C4-2B (cell line): ENCODE measurements around the gene OPCML.

Experiments
- H3K27ac ChIP-seq: fragments of 450-650 bp; 2 replicates; pipeline ENCODE4 v1.5.1; 2017
- CTCF ChIP-seq: fragments of 450-650 bp; conservative IDR thresholded peaks from 2 replicates; pipeline ENCODE4 v1.5.1; 2017; ENCODE audit warnings: mild to moderate bottlenecking
- ZFX ChIP-seq: fragments of 450-650 bp; IDR thresholded peaks from 2 replicates; pipeline ENCODE4 v1.6.1; 2017

The OPCML gene

GRCh38 chr11:132721526-132721925, 810.8 kb downstream of the OPCML start:
- TF ChIP-seq ZFX (no peak), CTCF (no peak)

GRCh38 chr11:132719684-132720083, 812.6 kb downstream of the OPCML start:
- TF ChIP-seq CTCF: no peak
- no peak for TF ChIP-seq ZFX
- H3K27ac ChIP-seq: no peak overlapping the region

More at GRCh38 chr11:132721526-132721925, 810.8 kb downstream of the OPCML start:
- no peak overlapping the region for H3K27ac ChIP-seq

GRCh38 chr11:132718711-132719671, 813.3 kb downstream of the OPCML start:
- TF ChIP-seq ZFX (no peak), CTCF (no peak)
- no peak overlapping the region for H3K27ac ChIP-seq

GRCh38 chr11:132717824-132718223, 814.5 kb downstream of the OPCML start:
- no peak for TF ChIP-seq CTCF
- TF ChIP-seq ZFX: no peak
- H3K27ac ChIP-seq: no peak overlapping the region

GRCh38 chr11:132716037-132716436, 816.3 kb downstream of the OPCML start:
- H3K27ac ChIP-seq: no peak overlapping the region

GRCh38 chr11:132714859-132715440, 817.4 kb downstream of the OPCML start:
- TF ChIP-seq CTCF: no peak
- TF ChIP-seq ZFX: no peak
- H3K27ac ChIP-seq: no peak overlapping the region

More at GRCh38 chr11:132716037-132716436, 816.3 kb downstream of the OPCML start:
- no peak for TF ChIP-seq CTCF
- no peak for TF ChIP-seq ZFX

- no peak overlapping the region for H3K27ac ChIP-seq
- TF ChIP-seq ZFX: no peak
Observed at GRCh38 chr11:132712466-132712865, 819.8 kb downstream of the OPCML start.
